HG03025 (cell line): ENCODE measurements around the gene ASB6.
"Not testable (repeated sequence)": the region's sequence is repeated elsewhere in the genome, so short reads cannot be mapped to it uniquely, and the experiment has no call there.

Experiments used
- ATAC-seq: cut with Tn5 transposase; IDR thresholded peaks from one replicate; pipeline ENCODE4 v1.9.1; 2021; ENCODE audit warnings: mild to moderate bottlenecking, moderate library complexity; ENCODE audit not compliant: unreplicated experiment, low FRiP score

ASB6 gene

DNA sequence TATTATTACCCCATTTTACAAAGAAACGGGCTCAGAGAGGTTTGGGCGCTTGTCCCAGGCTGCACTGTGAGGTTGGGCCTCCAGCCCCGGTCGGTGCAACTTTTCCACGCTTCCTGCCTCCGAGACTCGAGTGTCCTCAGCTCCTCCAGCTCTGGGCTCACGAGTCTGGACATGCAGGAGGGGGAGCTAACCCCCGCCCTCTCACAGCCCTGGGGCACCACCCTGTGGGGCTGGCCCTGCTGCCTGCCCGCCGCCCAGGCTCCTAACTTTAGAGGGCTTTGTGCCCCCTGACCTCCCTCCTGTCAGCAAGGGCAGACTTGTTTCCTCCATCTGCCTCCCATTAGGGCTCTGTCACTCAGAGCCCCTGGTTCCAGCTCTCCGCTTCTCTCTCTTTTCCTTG lies 4.3 kb upstream of the ASB6 start:
- no peak for ATAC-seq

GRCh38 chr9:129644902-129645301 lies 3.0 kb upstream of the ASB6 start:
- no peak for ATAC-seq

DNA sequence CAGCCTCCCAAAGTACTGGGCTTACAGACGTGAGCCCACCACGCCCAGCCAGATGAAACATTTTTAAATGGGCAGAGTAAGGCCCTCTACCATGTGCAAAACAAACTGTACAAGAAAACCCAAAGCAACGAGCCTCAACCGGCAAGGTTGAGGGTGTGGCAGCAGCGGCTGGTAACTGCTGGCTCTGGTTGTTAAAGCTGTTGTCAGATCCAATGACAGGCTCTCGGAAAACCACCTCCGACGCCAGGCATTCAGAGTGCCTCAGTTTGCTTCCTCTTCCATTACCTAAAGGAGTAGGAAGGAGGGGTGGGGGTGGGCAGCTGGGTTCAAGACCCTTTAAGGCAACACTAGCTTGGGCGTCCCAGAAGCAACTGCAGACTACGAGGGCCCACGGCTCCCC lies 2.4 kb upstream of the ASB6 start:
- ATAC-seq: no peak

GRCh38 chr9:129643706-129644105 lies 1.8 kb upstream of the ASB6 start:
- ATAC-seq: no peak

- peak; percentile 16 for ATAC-seq
These were observed 841 bp downstream of the ASB6 start for GRCh38 chr9:129640871-129641749.

GRCh38 chr9:129640086-129640870 lies 1.7 kb downstream of the ASB6 start:
- no peak for ATAC-seq

GRCh38 chr9:129639756-129640085 lies 2.2 kb downstream of the ASB6 start:
- ATAC-seq: no peak

DNA sequence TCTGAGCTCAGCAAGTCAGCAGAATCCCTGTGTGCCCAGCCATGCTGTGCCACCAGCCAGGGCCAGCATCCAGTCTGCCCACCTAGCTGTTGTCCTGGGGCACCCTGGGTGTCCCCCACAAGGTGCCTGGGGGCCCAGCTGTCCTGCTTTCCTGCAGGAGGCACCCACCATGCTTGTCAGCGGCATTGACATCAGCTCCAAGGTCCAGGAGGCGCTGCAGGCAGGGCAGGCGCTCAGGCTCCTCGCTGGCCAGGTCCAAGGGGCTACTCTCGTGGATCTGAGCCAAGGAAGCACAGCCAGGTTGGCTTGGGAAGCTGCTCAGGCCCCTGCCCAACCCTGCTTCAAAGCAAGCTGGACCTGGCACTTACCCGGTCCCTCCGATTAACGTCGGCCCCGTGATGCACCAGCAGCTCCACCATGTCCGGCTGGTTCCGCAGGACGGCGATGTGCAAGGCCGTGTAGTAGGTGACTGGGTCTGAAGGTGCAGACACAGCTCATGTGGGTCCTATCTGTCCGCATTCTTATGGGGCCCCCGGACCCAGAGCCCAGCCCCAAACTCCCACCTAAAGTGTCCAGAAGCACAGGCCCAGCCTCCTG lies 2.8 kb downstream of the ASB6 start:
- no peak for ATAC-seq

- ATAC-seq: no peak
These were observed 4.1 kb downstream of the ASB6 start for GRCh38 chr9:129637673-129638439.

DNA sequence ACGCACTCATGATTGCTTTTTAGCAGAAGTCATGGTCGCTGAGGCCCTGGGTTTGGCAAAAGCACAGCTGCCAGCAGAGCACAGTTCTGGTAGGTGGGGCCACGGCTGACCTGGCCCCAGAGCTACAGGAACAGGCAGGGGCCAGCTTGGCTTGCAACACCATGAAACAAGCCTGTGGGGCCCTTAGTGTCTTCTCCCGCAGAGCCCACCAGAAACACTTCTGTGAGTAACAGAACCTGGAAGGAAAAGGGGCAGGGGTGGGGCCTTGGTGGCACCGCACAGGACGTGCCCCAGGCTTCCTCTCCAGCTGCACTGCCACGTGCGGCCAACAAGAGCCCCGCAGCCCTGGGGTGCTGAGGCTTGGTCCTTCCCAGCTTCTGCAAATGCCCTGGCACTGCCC lies 4.8 kb downstream of the ASB6 start:
- no peak for ATAC-seq

DNA sequence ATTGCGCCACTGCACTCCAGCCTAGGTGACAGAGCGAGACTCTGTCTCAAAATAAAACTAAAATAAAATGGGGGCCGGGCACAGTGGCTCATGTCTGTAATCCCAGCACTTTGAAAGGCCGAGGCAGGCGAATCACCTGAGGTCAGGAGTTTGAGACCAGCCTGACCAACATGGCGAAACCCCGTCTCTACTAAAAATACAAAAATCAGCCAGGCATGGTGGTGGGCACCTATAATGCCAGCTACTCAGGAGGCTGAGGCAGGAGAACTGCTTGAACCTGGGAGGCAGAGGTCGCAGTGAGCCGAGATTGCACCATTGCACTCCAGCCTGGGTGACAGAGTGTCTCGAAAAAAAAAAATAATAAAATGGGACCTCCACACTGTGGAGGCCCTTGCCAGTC lies 5.6 kb downstream of the ASB6 start:
- ATAC-seq: not testable (repeated sequence)

DNA sequence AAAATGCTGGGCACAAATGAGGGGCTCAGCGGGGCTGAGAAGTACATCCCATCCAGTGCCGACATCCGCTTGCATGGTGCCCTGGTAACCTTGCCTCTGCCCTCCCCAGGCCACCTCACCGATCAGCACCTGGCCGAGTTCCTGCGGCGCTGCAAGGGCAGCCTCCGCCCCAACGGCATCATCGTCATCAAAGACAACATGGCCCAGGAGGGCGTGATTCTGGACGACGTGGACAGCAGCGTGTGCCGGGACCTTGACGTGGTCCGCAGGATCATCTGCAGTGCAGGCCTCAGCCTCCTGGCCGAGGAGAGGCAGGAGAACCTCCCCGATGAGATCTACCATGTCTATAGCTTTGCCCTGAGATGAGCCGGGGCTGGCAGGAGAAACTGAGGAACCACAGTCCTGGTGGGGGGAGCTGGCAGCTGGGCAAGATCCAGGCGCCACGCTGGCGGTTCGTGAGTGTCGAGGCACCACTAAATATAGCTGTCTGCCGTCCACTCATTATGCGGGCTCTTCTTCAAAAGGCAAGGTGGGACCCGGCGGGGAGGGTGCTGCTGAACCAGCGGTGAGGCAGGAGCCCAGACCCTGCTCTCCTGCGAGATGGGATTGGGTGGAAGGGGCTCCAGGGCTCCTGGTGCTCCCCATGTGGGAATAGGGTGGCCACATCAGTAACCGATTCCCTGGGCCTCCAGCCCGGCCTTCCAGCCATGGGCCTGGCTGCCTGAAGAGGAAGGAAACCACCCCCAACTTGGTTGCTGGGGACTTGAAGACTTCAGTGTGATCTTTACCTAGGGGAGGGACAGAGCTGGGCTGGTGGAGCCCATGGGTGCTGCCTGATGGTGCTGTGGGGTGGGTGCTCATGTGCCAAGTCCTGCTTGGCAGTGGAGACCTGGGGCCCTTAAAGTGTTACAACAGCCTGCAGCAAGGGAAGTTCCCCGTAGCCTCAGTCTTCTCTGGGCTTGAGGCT lies 6.6 kb downstream of the ASB6 start:
- ATAC-seq: no peak

- no peak for ATAC-seq
These were observed 8.1 kb downstream of the ASB6 start for GRCh38 chr9:129633848-129634247.

DNA sequence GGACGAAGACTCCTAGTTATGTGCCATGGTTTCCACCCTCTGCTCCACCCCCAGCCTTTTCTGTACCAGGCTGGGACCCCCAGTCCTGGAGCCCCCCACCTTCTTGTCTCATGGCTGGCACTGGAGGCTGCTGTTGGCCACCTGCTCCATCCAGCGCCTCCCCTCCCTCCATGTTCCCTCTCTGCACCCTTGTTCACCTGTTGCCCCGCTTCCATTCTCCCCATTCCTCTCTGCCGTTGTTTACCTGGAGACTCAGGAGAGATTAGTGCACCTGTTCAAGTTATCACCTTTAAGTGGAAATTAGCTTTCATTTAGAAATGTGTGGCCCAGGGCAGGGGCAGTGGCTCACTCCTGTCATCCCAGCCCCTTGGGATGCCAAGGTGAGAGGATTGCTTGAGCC lies 8.7 kb downstream of the ASB6 start:
- ATAC-seq: no peak

- no peak for ATAC-seq
These were observed 9.5 kb downstream of the ASB6 start for GRCh38 chr9:129632460-129632859.

DNA sequence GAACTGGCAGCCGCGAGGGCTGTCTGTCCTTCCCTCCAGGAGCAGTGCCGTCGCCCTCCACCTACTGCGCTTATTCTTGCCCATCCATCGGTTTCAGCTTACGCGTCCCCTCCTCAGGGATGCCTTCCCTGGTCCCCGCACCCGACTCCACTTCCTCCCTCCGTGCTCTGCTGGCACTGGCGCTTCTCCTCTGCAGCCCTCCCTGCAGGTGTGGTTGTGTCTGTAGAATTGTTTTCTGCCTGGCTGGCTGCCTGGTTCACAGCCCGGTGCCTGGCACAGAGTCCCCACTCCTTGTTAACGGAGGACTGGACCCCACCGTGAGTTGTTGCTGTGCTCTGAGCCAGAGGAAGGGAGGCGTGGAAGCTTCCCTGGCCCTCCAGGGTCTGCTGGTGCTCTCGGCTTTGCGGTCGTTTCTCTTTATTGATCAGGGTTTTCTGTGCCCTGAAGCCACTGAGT lies 10.2 kb downstream of the ASB6 start:
- no peak for ATAC-seq

DNA sequence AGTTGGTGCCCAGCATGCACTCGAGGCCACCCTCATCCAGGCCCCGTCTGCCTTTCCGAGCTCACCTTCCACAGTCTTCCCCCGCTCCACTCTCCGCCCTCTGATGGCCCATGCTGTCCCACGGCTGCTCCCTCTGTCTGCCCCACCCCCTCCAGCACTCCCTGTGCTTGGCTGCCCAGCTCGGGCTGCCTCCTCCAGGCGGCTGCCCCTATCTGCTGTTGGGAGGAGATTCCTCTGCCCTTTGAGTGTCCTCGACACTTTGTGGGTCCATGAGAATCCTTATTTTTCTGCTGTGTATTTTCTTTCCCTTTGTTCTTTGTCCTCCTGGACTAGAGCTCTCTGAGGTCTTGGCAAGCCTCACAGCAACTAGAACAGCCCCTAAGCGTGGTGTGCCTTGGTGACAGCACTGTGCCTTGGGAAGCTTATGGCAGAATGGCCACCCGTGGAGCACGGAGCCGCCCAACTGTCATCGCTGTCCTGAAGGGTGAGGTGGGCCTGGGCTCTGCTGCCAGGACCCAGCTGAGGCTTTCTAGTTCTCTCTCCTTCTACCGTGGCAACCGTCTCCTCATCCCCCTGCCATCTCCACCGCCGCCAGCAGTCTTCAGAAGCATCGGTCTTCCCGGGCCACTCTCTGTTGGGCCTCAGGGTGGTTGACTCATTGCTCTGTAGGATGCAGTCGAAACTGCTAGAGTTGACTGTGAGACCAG lies 10.8 kb downstream of the ASB6 start:
- ATAC-seq: no peak

DNA sequence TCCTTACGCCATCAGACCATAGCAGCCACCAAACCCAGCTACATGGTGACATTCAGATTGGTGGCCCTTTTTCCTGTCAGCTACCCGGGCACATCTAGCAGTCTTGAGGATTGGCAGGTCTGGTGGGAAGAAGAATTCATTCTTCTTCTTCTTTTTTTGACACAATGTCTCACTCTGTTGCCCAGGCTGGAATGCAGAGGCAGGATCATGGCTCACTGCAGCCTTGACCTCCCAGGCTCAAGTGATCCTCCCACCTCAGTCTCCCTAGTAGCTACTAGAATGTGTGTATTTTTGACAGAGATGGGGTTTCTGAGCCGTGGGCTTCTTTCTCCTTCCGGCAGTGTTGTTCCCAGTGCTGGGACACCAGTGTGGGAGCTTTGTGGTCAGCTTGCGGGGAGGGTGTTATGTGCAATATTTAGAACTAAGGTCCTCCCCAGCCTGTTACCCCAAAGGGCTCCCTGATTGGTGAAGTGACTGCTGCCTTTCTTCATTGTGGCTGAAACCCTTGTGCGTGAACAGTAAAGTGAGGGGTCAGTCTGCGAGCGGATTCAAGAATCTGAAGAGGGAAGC lies 12.6 kb downstream of the ASB6 start:
- ATAC-seq: no peak

DNA sequence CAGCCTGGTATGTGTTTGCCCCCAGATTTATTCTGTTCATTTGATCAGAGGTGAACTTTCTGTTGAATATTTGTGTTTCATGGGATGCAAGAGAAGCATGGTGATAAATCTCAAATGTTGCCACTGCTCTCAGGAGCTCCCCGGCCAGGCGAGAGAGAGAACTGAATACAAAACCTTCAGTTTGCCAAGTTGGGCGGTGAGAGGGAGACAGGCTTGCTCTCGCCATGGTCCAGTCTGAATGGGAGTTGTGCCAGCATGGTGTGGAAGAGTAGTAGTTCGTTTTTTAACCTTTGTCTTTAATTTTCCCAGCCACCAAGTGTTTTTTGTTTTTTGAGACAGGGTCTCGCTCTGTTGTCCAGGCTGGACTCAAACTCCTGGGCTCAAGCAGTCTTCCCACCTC lies 13.2 kb downstream of the ASB6 start:
- no peak for ATAC-seq
